Posterior vena cava (tissue), 2 donors: ENCODE measurements around the gene CIDEA. TPM values are rescaled to one million over a fixed set of nuclear protein-coding genes. Genes with fewer than 3 reads are reported as not detected.
A peak's percentile ranks its signal among the peaks of the same experiment; 100 is the strongest.
"Not testable (repeated sequence)": the region's sequence is repeated elsewhere in the genome, so short reads cannot be mapped to it uniquely, and the experiment has no call there.

Experiments
- DNase-seq: peaks from one replicate; pipeline ENCODE4 v3.0.0-alpha.2; 2020; ENCODE audit warnings: low spot score
- intact Hi-C, 2 donors: fragments of 100-400 bp; cut with DNase I; formaldehyde crosslinking; loops; one replicate each; pipeline versions ENCODE4 v1.14.1 to v1.14.2; 2022 to 2023
- total RNA-seq, 2 donors: library from RNA; stranded (reverse); fragmentation: NEBNext Ultra II Directional; extraction: Animal tissue kit (Norgen Biotek cat#: 25700); gene quantifications; one replicate each; pipeline ENCODE4 v1.2.1, GENCODE V29; 2021
- donor health status: DM: yes; HTN: yes; CAD: no.
- donor health status: DM: yes; HTN: yes; CAD: no.

The CIDEA gene
- total RNA-seq, 2 donors from 2014 or later, result 0.24 TPM; not detected in 1

GRCh38 chr18:12236934-12237832, 17.0 kb upstream of the CIDEA start:
- intact Hi-C loops, result no loop called here
- peak; percentile 93 for DNase-seq

GRCh38 chr18:12238826-12239225, 15.3 kb upstream of the CIDEA start:
- intact Hi-C loops, result no loop called here
- no peak for DNase-seq

GRCh38 chr18:12239431-12239830, 14.7 kb upstream of the CIDEA start:
- no peak for DNase-seq
- intact Hi-C loops, result no loop called here

- intact Hi-C loops, result no loop called here
Observed at GRCh38 chr18:12242658-12243260, 11.4 kb upstream of the CIDEA start.

GRCh38 chr18:12243272-12243671, 10.9 kb upstream of the CIDEA start:
- intact Hi-C loops, DNase-seq: not testable (repeated sequence)

More at GRCh38 chr18:12242658-12243260, 11.4 kb upstream of the CIDEA start:
- DNase-seq, result no peak

- intact Hi-C loops, result no loop called here
- DNase-seq, result no peak
Observed at GRCh38 chr18:12245793-12246135, 8.4 kb upstream of the CIDEA start.

GRCh38 chr18:12246849-12247808, 7.0 kb upstream of the CIDEA start:
- no peak for DNase-seq
- intact Hi-C loops, result no loop called here

- intact Hi-C loops, result no loop called here
Observed at GRCh38 chr18:12247946-12248345, 6.2 kb upstream of the CIDEA start.

GRCh38 chr18:12248926-12249720, 5.0 kb upstream of the CIDEA start:
- intact Hi-C loops, result no loop called here

More at GRCh38 chr18:12247946-12248345, 6.2 kb upstream of the CIDEA start:
- no peak for DNase-seq

GRCh38 chr18:12251311-12251710, 2.9 kb upstream of the CIDEA start:
- DNase-seq, result no peak
- intact Hi-C loops, result loop anchor here in 1 of 2 donors (5.0 kb wide), 1 partner anchor 469 kb away; no protein-coding TSS in a partner anchor

More at GRCh38 chr18:12248926-12249720, 5.0 kb upstream of the CIDEA start:
- DNase-seq, result no peak

GRCh38 chr18:12252061-12252460, 2.1 kb upstream of the CIDEA start:
- DNase-seq, result no peak
- intact Hi-C loops, result loop anchor here in 1 of 2 donors (5.0 kb wide), 1 partner anchor 470 kb away; no protein-coding TSS in a partner anchor

- DNase-seq, result no peak
- intact Hi-C loops, result loop anchor here in 1 of 2 donors (5.0 kb wide), 1 partner anchor 471 kb away; no protein-coding TSS in a partner anchor
Observed at GRCh38 chr18:12253027-12253426, 1.1 kb upstream of the CIDEA start.

GRCh38 chr18:12253663-12254135, 462 bp upstream of the CIDEA start:
- no peak for DNase-seq
- intact Hi-C loops, result loop anchor here in 1 of 2 donors (5.0 kb wide), 1 partner anchor 471 kb away; no protein-coding TSS in a partner anchor

GRCh38 chr18:12254820-12255511, 805 bp downstream of the CIDEA start:
- no peak for DNase-seq
- intact Hi-C loops, result loop anchor here in 1 of 2 donors (5.0 kb wide), 1 partner anchor 473 kb away; no protein-coding TSS in a partner anchor

- intact Hi-C loops, result no loop called here
- DNase-seq, result no peak
Observed at GRCh38 chr18:12255626-12256026, 1.5 kb downstream of the CIDEA start.

- intact Hi-C loops, result no loop called here
- no peak for DNase-seq
Observed at GRCh38 chr18:12256951-12257350, 2.8 kb downstream of the CIDEA start.

GRCh38 chr18:12257996-12258718, 4.0 kb downstream of the CIDEA start:
- intact Hi-C loops, result no loop called here
- DNase-seq, result no peak
